Ishikawa (cell line): ENCODE data around the gene PIPOX.

ENCODE experiments used
- CEBPB ChIP-seq: IDR thresholded peaks from 2 replicates; pipeline ENCODE4 v1.6.1; 2012
- EGR1 ChIP-seq: IDR thresholded peaks from 2 replicates; pipeline ENCODE4 v1.6.1; 2012
- EP300 ChIP-seq: IDR thresholded peaks from 2 replicates; pipeline ENCODE4 v1.6.1; 2012; ENCODE audit warnings: borderline replicate concordance
- RAD21 ChIP-seq: IDR thresholded peaks from 2 replicates; pipeline ENCODE4 v1.6.1; 2012; ENCODE audit warnings: low read depth
- REST ChIP-seq: IDR thresholded peaks from 2 replicates; pipeline ENCODE4 v1.6.1; 2012; ENCODE audit warnings: low read depth, mild to moderate bottlenecking
- TAF1 ChIP-seq: IDR thresholded peaks from 2 replicates; pipeline ENCODE4 v1.6.1; 2012; ENCODE audit warnings: low read depth, mild to moderate bottlenecking
- YY1 ChIP-seq: IDR thresholded peaks from 2 replicates; pipeline ENCODE4 v1.6.1; 2012; ENCODE audit warnings: low read depth

DNA sequence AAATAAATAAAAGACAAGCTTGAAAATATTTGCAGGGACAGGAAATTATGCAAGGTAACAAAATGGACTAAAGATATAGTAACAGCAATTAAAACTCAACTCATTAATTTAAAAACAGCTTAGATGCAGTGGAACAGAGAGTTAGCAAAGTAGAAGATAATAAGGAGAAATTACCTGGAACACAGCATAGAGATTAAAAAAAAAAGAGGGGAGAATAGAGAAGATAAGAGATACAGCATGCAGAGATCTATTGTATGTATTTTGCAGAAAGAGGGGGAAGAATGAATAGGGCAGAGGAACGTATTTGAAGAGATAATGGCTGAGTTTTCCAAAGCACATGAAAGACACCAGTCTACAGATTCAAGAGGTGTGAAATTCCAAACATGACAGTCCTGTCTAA, 8.4 kb upstream of the PIPOX start:
- TF ChIP-seq TAF1 (no peak), EP300 (no peak), CEBPB (no peak), EGR1 (no peak), REST (no peak), YY1 (no peak), RAD21 (no peak)
